ENCODE data around the gene FBXO31.
"Not testable (repeated sequence)": the region's sequence is repeated elsewhere in the genome, so short reads cannot be mapped to it uniquely, and the experiment has no call there.

The FBXO31 gene

GRCh38 chr16:87367529-87367928, 16.0 kb downstream of the FBXO31 start:
- TF ChIP-seq CTCF (IDR thresholded peaks at IDR 0.05; ENCODE audit: low read length, missing control alignments): no peak
- H3K4me3 ChIP-seq (replicated peaks; ENCODE audit: low read depth, low read length): no peak overlapping the region
- no peak for DNase-seq (ENCODE audit: low read depth)

- no peak overlapping the region for H3K4me3 ChIP-seq (replicated peaks; ENCODE audit: low read depth, low read length)
- TF ChIP-seq CTCF (IDR thresholded peaks at IDR 0.05; ENCODE audit: low read length, missing control alignments): no peak
- DNase-seq (ENCODE audit: low read depth): no peak
Measured at GRCh38 chr16:87366930-87367329, 16.6 kb downstream of the FBXO31 start.

- no peak for TF ChIP-seq CTCF (IDR thresholded peaks at IDR 0.05; ENCODE audit: low read length, missing control alignments)
- no peak for DNase-seq (ENCODE audit: low read depth)
- no peak overlapping the region for H3K4me3 ChIP-seq (replicated peaks; ENCODE audit: low read depth, low read length)
Measured at GRCh38 chr16:87366288-87366687, 17.3 kb downstream of the FBXO31 start.

- TF ChIP-seq CTCF (IDR thresholded peaks at IDR 0.05; ENCODE audit: low read length, missing control alignments): no peak
Measured at GRCh38 chr16:87365021-87365713, 18.4 kb downstream of the FBXO31 start.

GRCh38 chr16:87363771-87364455, 19.7 kb downstream of the FBXO31 start:
- H3K4me3 ChIP-seq (replicated peaks; ENCODE audit: low read depth, low read length): no peak overlapping the region
- no peak for TF ChIP-seq CTCF (IDR thresholded peaks at IDR 0.05; ENCODE audit: low read length, missing control alignments)
- no peak for DNase-seq (ENCODE audit: low read depth)

More at GRCh38 chr16:87365021-87365713, 18.4 kb downstream of the FBXO31 start:
- no peak overlapping the region for H3K4me3 ChIP-seq (replicated peaks; ENCODE audit: low read depth, low read length)
- no peak for DNase-seq (ENCODE audit: low read depth)

GRCh38 chr16:87362828-87363559, 20.6 kb downstream of the FBXO31 start:
- not testable (repeated sequence) for H3K4me3 ChIP-seq (replicated peaks; ENCODE audit: low read depth, low read length); DNase-seq (ENCODE audit: low read depth)

GRCh38 chr16:87361916-87362619, 21.5 kb downstream of the FBXO31 start:
- H3K4me3 ChIP-seq (replicated peaks; ENCODE audit: low read depth, low read length): no peak overlapping the region
- TF ChIP-seq CTCF (IDR thresholded peaks at IDR 0.05; ENCODE audit: low read length, missing control alignments): no peak
- no peak for DNase-seq (ENCODE audit: low read depth)
